Heart left ventricle (tissue), 16 donors: ENCODE data around the gene FOXP1. TPM values are rescaled to one million over a fixed set of nuclear protein-coding genes. Genes with fewer than 3 reads are reported as not detected.

Source experiments
- ATAC-seq, 4 donors: fragments of 200-7000 bp; cut with Tn5 transposase; one replicate each; pipeline ENCODE4 v1.9.1; 2020 to 2022; ENCODE audit warnings: moderate library complexity in 4 of 4, mild to moderate bottlenecking in 3 of 4, moderate number of reproducible peaks in 1 of 4
- DNase-seq, 5 donors: peaks; one replicate each; pipeline ENCODE4 v3.0.0-alpha.2; 2020
- H3K27ac ChIP-seq, 12 donors: fragments of 200-600 bp; sonication (generic) in 4 of 12; one replicate each; pipeline versions ENCODE4 v1.5.0 to v1.8.0; 2016 to 2022; ENCODE audit warnings: mild to moderate bottlenecking in 2 of 12
- H3K27me3 ChIP-seq, 9 donors: fragments of 200-600 bp; sonication (generic) in 2 of 9; one replicate each; pipeline versions ENCODE4 v1.5.1 to v1.8.0; 2016 to 2022; ENCODE audit warnings: mild to moderate bottlenecking in 3 of 9
- H3K36me3 ChIP-seq, 9 donors: fragments of 200-600 bp; sonication (generic) in 2 of 9; one replicate each; pipeline versions ENCODE4 v1.5.0 to v1.8.0; 2018 to 2022; ENCODE audit warnings: mild to moderate bottlenecking in 2 of 9
- H3K4me1 ChIP-seq, 12 donors: fragments of 200-600 bp; sonication (generic) in 4 of 12; one replicate each; pipeline versions ENCODE4 v1.5.0 to v1.8.0; 2016 to 2022; ENCODE audit warnings: mild to moderate bottlenecking in 3 of 12
- H3K4me3 ChIP-seq, 12 donors: fragments of 200-600 bp; sonication (generic) in 4 of 12; one replicate each; pipeline versions ENCODE4 v1.5.0 to v1.8.0; 2017 to 2022; ENCODE audit warnings: mild to moderate bottlenecking in 9 of 12, moderate library complexity in 4 of 12
- H3K9me3 ChIP-seq, 12 donors: fragments of 200-600 bp; sonication (generic) in 4 of 12; one replicate each; pipeline versions ENCODE4 v1.5.0 to v1.8.0; 2016 to 2022; ENCODE audit warnings: mild to moderate bottlenecking in 1 of 12
- CTCF ChIP-seq, 12 donors: fragments of 200-600 bp; sonication (generic) in 4 of 12; IDR thresholded peaks; one replicate each; pipeline versions ENCODE4 v1.5.0 to v1.8.0; 2018 to 2022; ENCODE audit warnings: antibody characterized with exemption in 12 of 12, mild to moderate bottlenecking in 5 of 12
- POLR2A ChIP-seq, 2 donors: fragments of 450-650 bp; IDR thresholded peaks; one replicate each; pipeline ENCODE4 v1.6.1; 2017; ENCODE audit warnings: antibody characterized with exemption in 2 of 2, mild to moderate bottlenecking in 2 of 2, moderate library complexity in 2 of 2
- WGBS, 4 donors: extraction: QIAGEN DNeasy Blood & Tissue Kit in 2 of 4; methylation state at CpG; one replicate each; pipeline versions ENCODE4 v1.1.5 to v1.1.7; 2013 to 2018; 5-methylcytosine and 5-hydroxymethylcytosine counted together
- intact Hi-C, 10 donors: fragments of 100-400 bp; cut with DNase I; formaldehyde crosslinking; loops; one replicate each; pipeline versions ENCODE4 v1.11.1 to v1.14.2; 2022
- polyA plus RNA-seq, 2 donors: library from polyadenylated mRNA; stranded (reverse); fragments of 200-250 nt; gene quantifications; one replicate each; pipeline ENCODE4 v1.2.3, GENCODE V29; 2013
- total RNA-seq, 9 donors: library from RNA; depleted of rRNA in 2 of 9; stranded (reverse); fragments of >200 nt in 2 of 9; fragmentation: NEBNext Ultra II Directional in 3 of 9; extraction: Animal tissue kit (Norgen Biotek cat#: 25700) in 3 of 9; gene quantifications; one replicate each; pipeline versions ENCODE4 v1.1.0 to v1.2.4, GENCODE V29; 2016 to 2023
- donor health status: ischemic (EF 13 %, LVEDD 7.1; RV severe dilation, severe dysfunction).
- donor health status: healthy with polysubstance abuse.
- donor health status: DM: no; HTN: yes; CAD: no.
- donor health status: DM: no; HTN: no; CAD: no.
- donor health status: ischemic (EF 25% LVEDD 6.9; RV normal size, moderate dysfunction).
- donor health status: ischemic (EF 25% LVEDD 5.7; RV mildly dilated, moderate dysfunction).
- donor health status: healthy.
- donor health status: DM: yes; HTN: yes; CAD: no.
- donor health status: ischemic (EF 35%, LVEDD 5.7; RV mildly dilated, moderate dysfunction).
- donor health status: nonischemic (EF 11% LVEDD 7.7; RV severe dilation, severe dysfunction).
- donor health status: DM: yes; HTN: yes; CAD: no.
- donor health status: PGD.
- donor health status: ischemic (EF 29% LVEDD 5.4; RV normal size, mild dysfunction).
- donor health status: nonischemic (EF 23%, LVEDD 6.1; RV moderate dilation, normal function).

Gene FOXP1
- total and polyA plus RNA-seq, 11 donors = 14.9 to 67.8 (median 41.1) TPM

GRCh38 chr3:71399478-71399877 is 184.1 kb downstream of the FOXP1 start:
- ATAC-seq = no peak
- peaks cover 0 to 44% (median 7%) of the 10 kb centered on the region in 12 donors for H3K4me1 ChIP-seq
- H3K27me3 ChIP-seq = no peaks in the 10 kb centered on the region
- intact Hi-C loops = loop anchor here in 2 of 10 donors (10.0 kb wide), 2 partner anchors 185 to 255 kb away; partner anchors contain the start of gene FOXP1 (in 1 of the 2)
- DNase-seq = no peak
- H3K4me3 ChIP-seq = no peak overlapping the region
- no peaks in the 10 kb centered on the region for H3K9me3 ChIP-seq
- 87 to 95% (median 94%) methylated on average over 3 of the region's 3 CpGs for WGBS, 4 donors
- no peak overlapping the region for H3K27ac ChIP-seq
- H3K36me3 ChIP-seq = no peaks in the 10 kb centered on the region
- TF ChIP-seq CTCF (IDR thresholded peaks at IDR 0.05) = no peak
- no peak for TF ChIP-seq POLR2A (IDR thresholded peaks at IDR 0.05)

GRCh38 chr3:71398157-71398836 is 185.2 kb downstream of the FOXP1 start:
- DNase-seq (no peak), ATAC-seq (no peak)
- Histone ChIP-seq H3K4me3 (no peak overlapping the region), H3K27ac (no peak overlapping the region), H3K4me1 (peaks cover 0 to 56% (median 7%) of the 10 kb centered on the region in 12 donors), H3K9me3 (no peaks in the 10 kb centered on the region), H3K27me3 (no peaks in the 10 kb centered on the region), H3K36me3 (no peaks in the 10 kb centered on the region)
- WGBS, 4 donors = 60 to 73% (median 66%) methylated on average over 4 of the region's 4 CpGs
- no peak for TF ChIP-seq CTCF (IDR thresholded peaks at IDR 0.05)
- intact Hi-C loops = loop anchor here in 2 of 10 donors (10.0 kb wide), 2 partner anchors 187 to 253 kb away; partner anchors contain the start of gene FOXP1 (in 1 of the 2)

GRCh38 chr3:71397726-71398125 is 185.8 kb downstream of the FOXP1 start:
- Histone ChIP-seq H3K4me3 (no peak overlapping the region), H3K9me3 (no peaks in the 10 kb centered on the region), H3K27ac (no peak overlapping the region), H3K27me3 (no peaks in the 10 kb centered on the region), H3K36me3 (no peaks in the 10 kb centered on the region), H3K4me1 (peaks cover 0 to 61% (median 7%) of the 10 kb centered on the region in 12 donors)
- no peak for DNase-seq
- intact Hi-C loops = loop anchor here in 2 of 10 donors (10.0 kb wide), 2 partner anchors 187 to 253 kb away; partner anchors contain the start of gene FOXP1 (in 1 of the 2)
- 80 to 92% (median 88%) methylated on average over 2 of the region's 2 CpGs for WGBS, 4 donors
- TF ChIP-seq CTCF (IDR thresholded peaks at IDR 0.05) (no peak), POLR2A (IDR thresholded peaks at IDR 0.05) (no peak)
- no peak for ATAC-seq

- DNase-seq (peak in 1 of 5 donors; percentile 18), ATAC-seq (no peak)
- TF ChIP-seq CTCF (IDR thresholded peaks at IDR 0.05) = peak; percentile 39 to 61 (median 54)
- no peak for TF ChIP-seq POLR2A (IDR thresholded peaks at IDR 0.05)
- Histone ChIP-seq H3K36me3 (no peaks in the 10 kb centered on the region), H3K9me3 (no peaks in the 10 kb centered on the region), H3K27ac (no peak overlapping the region), H3K27me3 (no peaks in the 10 kb centered on the region), H3K4me1 (peaks cover 0 to 63% (median 7%) of the 10 kb centered on the region in 12 donors), H3K4me3 (no peak overlapping the region)
- intact Hi-C loops = loop anchor here in 2 of 10 donors (10.0 kb wide), 2 partner anchors 188 to 252 kb away; partner anchors contain the start of gene FOXP1 (in 1 of the 2)
- 29 to 40% (median 32%) methylated on average over 5 of the region's 5 CpGs for WGBS, 4 donors
Measured at GRCh38 chr3:71397046-71397445, 186.5 kb downstream of the FOXP1 start.
